Esophagus muscularis mucosa (tissue), 4 donors: ENCODE results near the gene COL11A1.

ENCODE experiments used
- CTCF ChIP-seq, 3 experiments: fragments of 200-600 bp in 2 of 3; fragments of 450-650 bp in 1 of 3; sonication (generic) in 2 of 3; IDR thresholded peaks; one replicate each; pipeline ENCODE4 v1.5.1; 2017 to 2019; ENCODE audit warnings: antibody characterized with exemption in 3 of 3, mild to moderate bottlenecking in 2 of 3, moderate library complexity in 1 of 3
- EP300 ChIP-seq: sonication (generic); formaldehyde crosslinking; IDR thresholded peaks from one replicate; pipeline ENCODE4 v1.6.1; 2017; ENCODE audit warnings: antibody characterized with exemption
- POLR2A ChIP-seq: fragments of 450-650 bp; IDR thresholded peaks from one replicate; pipeline ENCODE4 v1.6.1; 2017; ENCODE audit warnings: antibody characterized with exemption, moderate library complexity, mild to moderate bottlenecking, low read depth

GRCh38 chr1:102941366-102941947 is 166.9 kb downstream of the COL11A1 start:
- TF ChIP-seq EP300 = no peak
- no peak for TF ChIP-seq CTCF (IDR thresholded peaks at IDR 0.05)
- no peak for TF ChIP-seq POLR2A
